Osteocyte (in vitro differentiated cells): ENCODE data around the gene PPIL4. TPM values are rescaled to one million over a fixed set of nuclear protein-coding genes. Genes with fewer than 3 reads are reported as not detected.
"Not testable (repeated sequence)": the region's sequence is repeated elsewhere in the genome, so short reads cannot be mapped to it uniquely, and the experiment has no call there.

ENCODE experiments used
- DNase-seq: peaks from one replicate; pipeline ENCODE4 v3.0.0; 2021; ENCODE audit warnings: mixed read lengths; ENCODE audit not compliant: unreplicated experiment; ENCODE audit errors: extremely low spot score
- H3K27ac Mint-ChIP-seq: one replicate; pipeline ENCODE4 v1.8.0; 2021; ENCODE audit warnings: mild to moderate bottlenecking, mixed read lengths; ENCODE audit not compliant: unreplicated experiment
- H3K27me3 Mint-ChIP-seq: one replicate; pipeline ENCODE4 v1.8.0; 2021; ENCODE audit warnings: mixed read lengths; ENCODE audit not compliant: unreplicated experiment
- H3K36me3 Mint-ChIP-seq: one replicate; pipeline ENCODE4 v1.8.0; 2021; ENCODE audit warnings: mixed read lengths; ENCODE audit not compliant: unreplicated experiment
- H3K4me1 Mint-ChIP-seq: one replicate; pipeline ENCODE4 v1.8.0; 2021; ENCODE audit warnings: mixed read lengths; ENCODE audit not compliant: unreplicated experiment
- H3K4me3 Mint-ChIP-seq: one replicate; pipeline ENCODE4 v1.8.0; 2021; ENCODE audit warnings: mild to moderate bottlenecking, moderate library complexity, mixed read lengths; ENCODE audit not compliant: unreplicated experiment
- H3K9me3 Mint-ChIP-seq: one replicate; pipeline ENCODE4 v1.8.0; 2021; ENCODE audit warnings: mixed read lengths; ENCODE audit not compliant: unreplicated experiment
- total RNA-seq: library from RNA; stranded (reverse); gene quantifications from 2 replicates; pipeline ENCODE4 v1.2.1, GENCODE V29; 2021
- TF ChIP-seq, protein P1 (sequence below): fragments of 200-600 bp; sonication (generic); IDR thresholded peaks from 2 replicates; pipeline ENCODE4 v1.5.0; 2021; ENCODE audit warnings: antibody characterized with exemption, mild to moderate bottlenecking, moderate library complexity

The PPIL4 gene
- total RNA-seq, 1 donor from 2014 or later = 34.3 TPM

DNA sequence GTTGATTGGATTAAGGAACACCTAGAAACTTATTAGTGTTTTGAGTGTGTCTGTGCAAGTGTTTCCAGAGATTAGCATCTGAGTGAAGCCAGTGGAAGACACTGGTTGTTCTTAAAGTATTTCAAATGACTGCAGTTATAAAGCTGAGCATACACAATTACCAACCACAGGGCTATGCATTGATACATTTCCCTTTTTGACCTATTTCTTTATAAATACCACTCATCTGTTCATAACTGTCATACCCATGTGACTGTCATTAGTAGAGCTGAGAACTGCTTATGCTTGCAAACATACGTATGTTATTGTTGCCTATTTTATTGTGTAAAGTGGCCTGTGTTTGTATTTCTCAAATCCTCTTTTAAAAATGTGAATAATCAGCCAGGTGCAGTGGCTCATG lies 45.7 kb downstream of the PPIL4 start:
- H3K36me3 Mint-ChIP-seq = peaks cover 8% of the 10 kb centered on the region
- no peak overlapping the region for H3K4me3 Mint-ChIP-seq
- H3K27me3 Mint-ChIP-seq = no peaks in the 10 kb centered on the region
- TF ChIP-seq, protein P1, sequence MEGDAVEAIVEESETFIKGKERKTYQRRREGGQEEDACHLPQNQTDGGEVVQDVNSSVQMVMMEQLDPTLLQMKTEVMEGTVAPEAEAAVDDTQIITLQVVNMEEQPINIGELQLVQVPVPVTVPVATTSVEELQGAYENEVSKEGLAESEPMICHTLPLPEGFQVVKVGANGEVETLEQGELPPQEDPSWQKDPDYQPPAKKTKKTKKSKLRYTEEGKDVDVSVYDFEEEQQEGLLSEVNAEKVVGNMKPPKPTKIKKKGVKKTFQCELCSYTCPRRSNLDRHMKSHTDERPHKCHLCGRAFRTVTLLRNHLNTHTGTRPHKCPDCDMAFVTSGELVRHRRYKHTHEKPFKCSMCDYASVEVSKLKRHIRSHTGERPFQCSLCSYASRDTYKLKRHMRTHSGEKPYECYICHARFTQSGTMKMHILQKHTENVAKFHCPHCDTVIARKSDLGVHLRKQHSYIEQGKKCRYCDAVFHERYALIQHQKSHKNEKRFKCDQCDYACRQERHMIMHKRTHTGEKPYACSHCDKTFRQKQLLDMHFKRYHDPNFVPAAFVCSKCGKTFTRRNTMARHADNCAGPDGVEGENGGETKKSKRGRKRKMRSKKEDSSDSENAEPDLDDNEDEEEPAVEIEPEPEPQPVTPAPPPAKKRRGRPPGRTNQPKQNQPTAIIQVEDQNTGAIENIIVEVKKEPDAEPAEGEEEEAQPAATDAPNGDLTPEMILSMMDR = no peak
- no peak for DNase-seq
- H3K27ac Mint-ChIP-seq = no peak overlapping the region
- peaks cover 43% of the 10 kb centered on the region for H3K4me1 Mint-ChIP-seq
- H3K9me3 Mint-ChIP-seq = no peaks in the 10 kb centered on the region

DNA sequence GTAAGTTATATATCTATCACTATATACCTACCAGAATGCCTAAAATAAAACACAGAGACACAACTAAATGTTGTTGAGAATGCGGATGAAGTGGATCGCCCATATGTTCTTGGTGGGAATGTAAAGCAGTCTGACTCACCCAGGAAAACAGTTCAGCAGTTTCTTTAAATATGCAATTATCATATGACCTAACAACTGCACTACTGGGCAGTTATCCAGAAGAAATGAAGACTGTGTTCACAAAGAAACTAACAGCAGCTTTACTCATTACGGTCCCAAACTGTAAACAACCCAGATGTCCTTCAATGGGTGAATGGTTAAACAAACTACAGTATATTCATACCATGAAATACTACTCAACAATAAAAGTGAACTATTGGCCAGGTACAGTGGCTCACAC lies 46.8 kb downstream of the PPIL4 start:
- DNase-seq = no peak
- no peak overlapping the region for H3K4me3 Mint-ChIP-seq
- H3K36me3 Mint-ChIP-seq = peaks cover 4% of the 10 kb centered on the region
- H3K4me1 Mint-ChIP-seq = peaks cover 46% of the 10 kb centered on the region
- no peaks in the 10 kb centered on the region for H3K9me3 Mint-ChIP-seq
- H3K27me3 Mint-ChIP-seq = no peaks in the 10 kb centered on the region
- TF ChIP-seq, protein P1 = no peak
- H3K27ac Mint-ChIP-seq = peak overlapping the region; percentile 74

DNA sequence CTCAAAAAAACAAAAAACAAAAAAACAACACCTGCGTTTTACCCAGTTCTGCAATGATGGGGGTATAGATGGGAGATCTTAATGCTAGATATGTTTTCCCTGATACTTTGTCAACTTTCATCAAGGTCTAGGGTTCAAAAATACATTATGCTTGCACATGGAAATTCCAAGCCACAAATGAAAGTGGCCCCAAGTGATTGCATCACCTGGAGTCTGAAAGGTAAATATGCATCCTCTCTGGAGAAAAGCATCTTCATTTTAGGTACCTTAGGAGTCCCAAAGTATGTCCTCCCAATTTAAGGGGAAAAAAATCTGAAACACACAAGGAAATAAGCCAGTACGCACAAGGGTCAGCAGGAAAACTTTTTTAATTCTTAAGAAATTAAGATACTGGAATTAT lies 48.5 kb downstream of the PPIL4 start:
- Mint-ChIP-seq H3K36me3 (peaks cover 1% of the 10 kb centered on the region), H3K27me3 (no peaks in the 10 kb centered on the region), H3K9me3 (no peaks in the 10 kb centered on the region), H3K27ac (no peak overlapping the region), H3K4me1 (peaks cover 46% of the 10 kb centered on the region), H3K4me3 (no peak overlapping the region)
- no peak for DNase-seq
- TF ChIP-seq, protein P1 = no peak

DNA sequence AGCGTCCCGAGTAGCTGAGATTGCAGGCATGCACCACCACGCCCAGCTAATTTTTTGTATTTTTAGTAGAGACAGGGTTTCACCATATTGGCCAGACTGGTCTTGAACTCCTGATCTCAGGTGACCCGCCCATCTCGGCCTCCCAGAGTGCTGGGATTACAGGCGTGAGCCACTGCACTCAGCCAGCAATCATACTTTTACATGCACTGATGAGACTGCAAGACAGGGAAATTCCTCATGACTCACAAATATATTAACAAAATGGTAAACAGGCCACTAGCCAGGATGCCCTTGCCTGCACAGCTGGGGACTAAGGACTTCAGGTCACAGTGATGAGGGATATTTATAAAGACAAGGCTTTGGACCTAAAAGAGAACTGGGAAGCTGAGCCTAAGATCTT lies 49.2 kb downstream of the PPIL4 start:
- Mint-ChIP-seq H3K27ac (peak overlapping the region; percentile 4), H3K4me1 (peaks cover 46% of the 10 kb centered on the region)
- not testable (repeated sequence) for H3K27me3 Mint-ChIP-seq, H3K36me3 Mint-ChIP-seq, H3K4me3 Mint-ChIP-seq, DNase-seq, H3K9me3 Mint-ChIP-seq

DNA sequence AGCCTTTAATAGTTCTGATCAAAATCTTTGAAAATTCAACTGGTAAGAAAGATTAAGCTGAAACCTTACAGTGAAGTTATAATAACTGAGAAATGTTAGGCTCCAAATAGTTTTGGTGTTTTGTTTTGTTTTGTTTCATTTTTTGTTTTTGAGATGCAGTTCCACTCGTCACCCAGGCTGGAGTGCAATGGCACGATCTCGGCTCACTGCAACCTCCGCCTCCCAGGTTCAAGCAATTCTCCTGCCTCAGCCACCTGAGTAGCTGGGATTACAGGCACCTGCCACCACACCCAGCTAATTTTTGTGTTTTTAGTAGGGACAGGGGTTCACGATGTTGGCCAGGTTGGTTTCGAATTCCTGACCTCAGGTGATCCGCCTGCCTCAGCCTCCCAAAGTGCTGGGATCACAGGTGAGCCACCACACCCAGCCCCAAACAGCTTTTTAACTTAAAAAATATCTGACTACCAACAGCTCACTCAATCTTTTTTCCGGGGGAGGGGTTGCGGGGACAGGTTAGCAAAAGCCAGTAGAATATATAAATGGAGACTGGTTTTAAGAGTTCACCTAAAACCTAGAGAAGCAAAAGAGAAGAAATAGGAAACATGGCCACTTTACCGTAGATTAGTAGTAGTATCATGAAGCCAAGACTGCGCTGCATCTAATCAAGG lies 50.4 kb downstream of the PPIL4 start:
- H3K9me3 Mint-ChIP-seq, H3K36me3 Mint-ChIP-seq, H3K4me3 Mint-ChIP-seq, H3K27ac Mint-ChIP-seq, DNase-seq, H3K27me3 Mint-ChIP-seq: not testable (repeated sequence)
- peaks cover 46% of the 10 kb centered on the region for H3K4me1 Mint-ChIP-seq

DNA sequence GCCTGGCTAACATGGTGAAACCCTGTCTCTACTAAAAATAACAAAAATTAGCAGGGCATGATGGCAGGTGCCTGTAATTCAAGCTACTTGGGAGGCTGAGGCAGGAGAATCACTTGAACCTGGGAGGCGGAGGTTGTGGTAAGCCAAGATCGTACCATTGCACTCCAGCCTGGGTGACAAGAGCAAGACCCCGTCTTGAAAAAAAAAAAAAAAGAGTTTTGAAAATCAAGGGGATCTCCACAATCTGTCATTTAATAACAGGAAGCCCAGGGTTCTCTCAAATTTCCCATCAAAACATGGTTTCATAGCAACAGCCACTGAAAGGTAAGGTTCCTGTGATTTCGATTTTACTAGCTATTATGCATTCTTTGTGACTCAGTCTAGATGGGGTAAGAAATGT lies 51.0 kb downstream of the PPIL4 start:
- not testable (repeated sequence) for DNase-seq, H3K4me3 Mint-ChIP-seq, H3K27me3 Mint-ChIP-seq

More for the DNA sequence above, 51.0 kb downstream of the PPIL4 start:
- H3K27ac Mint-ChIP-seq, H3K9me3 Mint-ChIP-seq, H3K36me3 Mint-ChIP-seq: not testable (repeated sequence)
- peaks cover 44% of the 10 kb centered on the region for H3K4me1 Mint-ChIP-seq
